Dendritic cell treated with granulocyte-macrophage colony-stimulating factor and Interleukin-4, amounts not matched to agents 40 ng/mL and 50 ng/mL, for 4 days (primary cell): ENCODE results near the gene ATOSA.

Experiments used
- H3K27ac Mint-ChIP-seq: one replicate; pipeline ENCODE4 v1.8.0; 2022; ENCODE audit warnings: mild to moderate bottlenecking, mixed read lengths
- H3K27me3 Mint-ChIP-seq: one replicate; pipeline ENCODE4 v1.8.0; 2022; ENCODE audit warnings: mild to moderate bottlenecking, mixed read lengths
- H3K36me3 Mint-ChIP-seq: one replicate; pipeline ENCODE4 v1.8.0; 2022; ENCODE audit warnings: low read depth, mixed read lengths
- H3K4me1 Mint-ChIP-seq: one replicate; pipeline ENCODE4 v1.8.0; 2022; ENCODE audit warnings: low read depth, mixed read lengths
- H3K4me3 Mint-ChIP-seq: one replicate; pipeline ENCODE4 v1.8.0; 2022; ENCODE audit warnings: mild to moderate bottlenecking, moderate library complexity, mixed read lengths
- H3K9me3 Mint-ChIP-seq: one replicate; pipeline ENCODE4 v1.8.0; 2022; ENCODE audit warnings: mixed read lengths
- intact Hi-C: fragments of 100-400 bp; cut with micrococcal nuclease; formaldehyde crosslinking; loops from one replicate; pipeline ENCODE4 v1.15.0; 2022

The ATOSA gene

DNA sequence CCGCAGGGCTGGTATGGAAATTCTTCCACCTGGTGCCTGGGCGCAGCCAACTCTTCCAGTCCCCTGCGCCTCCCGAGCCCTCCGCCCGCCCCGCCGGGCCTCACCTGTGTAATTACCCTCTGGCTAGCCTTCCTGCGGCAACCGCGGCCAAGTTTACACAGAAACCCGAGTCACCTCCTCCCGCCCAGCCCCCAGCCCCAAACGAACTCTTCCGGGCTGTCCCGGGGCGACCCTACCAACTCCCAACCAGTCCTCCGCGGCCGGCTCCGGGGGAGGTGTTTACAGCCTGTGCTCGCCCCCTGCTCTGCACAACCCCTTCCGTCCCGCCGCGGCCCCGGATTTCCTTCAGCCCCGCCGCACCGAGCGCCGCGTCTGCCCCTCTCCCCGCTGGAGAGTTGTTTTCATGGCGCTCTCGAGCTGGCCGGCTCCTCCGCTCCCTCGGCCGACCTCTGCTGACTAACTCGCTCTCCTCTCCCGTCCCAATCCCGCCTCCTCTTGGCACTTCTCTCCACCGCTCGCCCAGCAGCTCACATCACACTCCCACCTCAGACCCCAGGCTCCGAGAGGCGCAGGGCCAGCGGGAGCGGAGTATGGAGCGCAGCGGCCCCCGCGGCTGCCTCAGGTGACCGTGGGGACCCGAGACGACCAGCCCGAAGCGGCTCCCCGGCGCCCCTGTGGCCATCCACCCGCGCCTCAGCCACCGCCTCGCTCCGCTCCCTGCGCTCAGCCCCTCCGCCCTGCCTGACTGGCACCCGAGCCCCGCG, 538 bp downstream of the ATOSA start:
- peaks cover 24% of the 10 kb centered on the region for H3K4me1 Mint-ChIP-seq
- intact Hi-C loops, result loop anchor here (2.0 to 5.0 kb wide), 2 partner anchors 39 to 56 kb away; no protein-coding TSS in a partner anchor
- peak overlapping the region; percentile 98 for H3K4me3 Mint-ChIP-seq
- H3K9me3 Mint-ChIP-seq, result no peaks in the 10 kb centered on the region
- H3K36me3 Mint-ChIP-seq, result peaks cover 32% of the 10 kb centered on the region
- H3K27ac Mint-ChIP-seq, result peak overlapping the region; percentile 98
- H3K27me3 Mint-ChIP-seq, result peaks cover 11% of the 10 kb centered on the region

DNA sequence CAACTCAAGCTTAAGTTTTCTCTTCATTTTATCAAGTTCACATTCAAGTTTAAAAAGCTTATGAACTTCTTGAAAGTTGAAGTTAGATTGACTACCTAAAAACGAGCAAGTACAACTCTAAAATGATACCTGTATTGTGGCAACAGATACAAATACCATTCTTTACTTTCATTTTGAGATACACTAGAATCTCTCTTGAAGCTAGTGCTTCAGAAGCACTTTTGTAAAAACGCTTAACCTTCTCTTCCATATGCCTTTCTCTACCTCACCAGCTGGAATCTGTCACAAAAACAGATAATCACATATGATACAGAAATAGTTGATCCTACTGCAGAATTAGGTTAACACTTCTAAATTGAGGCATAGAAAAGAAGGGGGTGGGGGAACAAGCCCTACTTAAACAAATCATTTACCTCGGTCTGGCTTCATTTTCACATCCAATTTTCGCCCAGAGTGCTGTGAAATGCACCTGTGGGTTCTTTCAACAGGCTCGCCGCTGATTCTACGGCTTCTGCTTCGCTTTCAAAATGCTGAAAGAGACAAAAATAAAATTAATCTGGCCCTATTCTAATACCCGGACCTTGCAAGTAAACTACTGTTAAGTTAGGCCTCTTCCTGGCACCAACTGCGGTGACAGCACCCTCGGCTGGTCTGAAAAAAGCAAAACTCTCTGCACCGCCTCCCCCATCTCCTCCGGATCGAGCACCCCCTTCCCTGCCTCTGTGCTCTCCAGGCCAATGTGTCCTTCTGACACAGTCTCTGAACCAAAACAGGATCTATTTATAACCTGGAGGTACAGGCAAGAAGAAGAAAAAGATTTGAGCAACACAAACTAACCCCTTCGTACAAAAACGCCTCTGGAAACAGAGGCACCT, 1.4 kb downstream of the ATOSA start:
- Mint-ChIP-seq H3K36me3 (peaks cover 34% of the 10 kb centered on the region), H3K9me3 (no peaks in the 10 kb centered on the region), H3K27me3 (peaks cover 11% of the 10 kb centered on the region), H3K4me3 (peak overlapping the region; percentile 98), H3K4me1 (peaks cover 25% of the 10 kb centered on the region), H3K27ac (peak overlapping the region; percentile 98)
- intact Hi-C loops, result loop anchor here (2.0 to 5.0 kb wide), 2 partner anchors 39 to 57 kb away; no protein-coding TSS in a partner anchor

DNA sequence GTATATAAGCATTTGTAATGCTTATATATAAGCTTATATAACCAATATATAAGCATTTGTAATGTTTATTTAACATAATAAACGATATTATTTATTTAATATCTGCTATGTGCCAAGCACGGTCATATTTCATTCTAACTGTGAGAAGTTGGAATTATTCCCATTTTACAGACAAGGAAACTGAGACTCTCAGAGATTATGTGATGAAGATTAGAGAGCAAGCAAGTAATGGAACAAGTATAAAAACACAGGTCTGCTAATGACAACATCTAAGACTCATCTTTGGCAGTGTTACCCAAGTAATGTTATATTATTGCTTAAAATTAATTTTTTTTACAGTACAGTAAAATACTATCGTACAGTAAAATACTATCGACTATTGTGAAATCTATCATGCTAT, 4.4 kb downstream of the ATOSA start:
- Mint-ChIP-seq H3K9me3 (no peaks in the 10 kb centered on the region), H3K4me1 (peaks cover 25% of the 10 kb centered on the region), H3K4me3 (no peak overlapping the region), H3K27me3 (peaks cover 2% of the 10 kb centered on the region), H3K27ac (no peak overlapping the region), H3K36me3 (peaks cover 63% of the 10 kb centered on the region)
- intact Hi-C loops, result loop anchor here (5.0 kb wide), 1 partner anchor 42 kb away; no protein-coding TSS in a partner anchor

DNA sequence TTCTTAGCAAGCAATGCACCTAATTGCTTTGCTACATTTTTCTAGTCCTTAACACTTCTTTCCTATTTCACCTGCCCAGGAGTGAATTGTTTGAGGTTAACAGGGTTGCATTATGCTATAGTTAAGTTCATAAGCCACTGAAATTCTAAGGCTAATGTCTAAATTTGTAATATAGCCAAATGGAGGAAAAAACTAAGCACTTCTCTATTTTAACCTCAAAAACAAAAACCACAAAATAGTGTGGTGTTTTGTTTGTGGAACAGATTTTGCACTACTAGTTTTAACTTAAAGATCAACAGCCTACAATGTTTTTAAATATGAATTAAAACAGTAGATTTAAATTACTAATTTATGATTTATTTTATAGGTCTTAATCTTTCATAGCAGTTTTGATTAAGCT, 5.5 kb downstream of the ATOSA start:
- Mint-ChIP-seq H3K4me3 (no peak overlapping the region), H3K9me3 (no peaks in the 10 kb centered on the region), H3K36me3 (peaks cover 64% of the 10 kb centered on the region), H3K27me3 (no peaks in the 10 kb centered on the region), H3K4me1 (peaks cover 23% of the 10 kb centered on the region), H3K27ac (no peak overlapping the region)
- intact Hi-C loops, result no loop called here

DNA sequence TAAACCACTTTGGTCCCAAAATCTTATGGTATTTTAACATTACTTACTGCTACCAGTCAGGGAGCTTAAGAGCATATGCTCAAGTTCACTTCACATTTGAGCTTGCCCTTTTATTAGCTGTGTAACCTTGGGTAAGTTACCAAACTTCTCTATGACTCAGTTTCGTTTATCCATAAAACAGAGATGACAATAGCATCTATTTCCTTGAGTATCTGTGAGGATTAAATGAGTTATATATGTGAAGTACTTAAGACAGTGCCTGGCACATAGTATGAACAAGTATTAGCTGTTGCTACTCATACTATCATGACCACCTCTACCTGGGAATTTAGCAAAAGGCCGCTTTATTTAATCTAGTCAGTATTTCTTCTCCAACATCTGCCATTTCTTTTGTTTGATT, 5.9 kb downstream of the ATOSA start:
- H3K4me1 Mint-ChIP-seq, result peaks cover 19% of the 10 kb centered on the region
- H3K27ac Mint-ChIP-seq, result no peak overlapping the region

DNA sequence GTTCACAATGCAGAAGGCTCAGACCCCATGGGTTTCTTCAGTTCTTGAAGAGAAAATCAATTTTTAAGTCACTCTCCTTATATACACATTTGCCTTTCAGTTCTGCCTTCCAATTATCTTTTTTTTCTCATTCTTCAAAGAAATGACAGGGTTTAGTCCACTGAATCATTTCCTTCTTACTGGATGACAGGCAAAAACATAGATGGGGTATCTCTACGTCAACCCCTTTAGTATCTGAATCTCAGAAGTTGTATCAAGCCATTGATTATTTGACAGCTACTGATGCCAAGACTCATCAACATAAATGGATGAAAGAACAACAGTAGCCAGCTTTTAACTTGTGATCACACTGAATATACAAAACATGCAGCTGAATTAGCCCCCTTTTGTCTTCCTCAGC, 6.5 kb downstream of the ATOSA start:
- peaks cover 12% of the 10 kb centered on the region for H3K4me1 Mint-ChIP-seq
- peaks cover 66% of the 10 kb centered on the region for H3K36me3 Mint-ChIP-seq
- H3K9me3 Mint-ChIP-seq, result no peaks in the 10 kb centered on the region
- intact Hi-C loops, result no loop called here
- H3K4me3 Mint-ChIP-seq, result no peak overlapping the region
- H3K27me3 Mint-ChIP-seq, result no peaks in the 10 kb centered on the region
- H3K27ac Mint-ChIP-seq, result no peak overlapping the region

More for the DNA sequence above, 5.9 kb downstream of the ATOSA start:
- H3K27me3 Mint-ChIP-seq, result no peaks in the 10 kb centered on the region
- no peaks in the 10 kb centered on the region for H3K9me3 Mint-ChIP-seq
- no peak overlapping the region for H3K4me3 Mint-ChIP-seq
- intact Hi-C loops, result no loop called here
- H3K36me3 Mint-ChIP-seq, result peaks cover 64% of the 10 kb centered on the region

DNA sequence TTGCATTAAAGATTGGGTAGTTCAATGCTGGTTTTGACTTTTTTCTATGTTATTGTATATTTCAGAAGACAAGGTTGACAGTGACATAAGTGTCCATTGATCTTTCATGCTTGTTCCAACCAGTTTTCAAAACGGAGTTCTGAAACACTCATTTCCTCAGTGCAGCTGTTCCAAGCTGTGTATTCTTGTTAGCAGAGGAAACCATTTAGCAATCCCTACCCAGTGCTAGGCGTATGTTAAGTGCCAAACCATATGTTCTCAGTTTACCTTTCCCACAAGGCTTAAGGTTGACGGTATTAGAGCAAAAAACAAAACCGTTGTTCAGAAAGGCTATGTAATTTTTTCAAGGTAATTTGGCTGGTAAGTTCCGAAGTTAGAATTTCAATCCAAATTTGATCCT, 9.1 kb downstream of the ATOSA start:
- H3K4me1 Mint-ChIP-seq, result peaks cover 4% of the 10 kb centered on the region
- intact Hi-C loops, result no loop called here
- no peak overlapping the region for H3K4me3 Mint-ChIP-seq
- no peak overlapping the region for H3K27ac Mint-ChIP-seq
- H3K27me3 Mint-ChIP-seq, result no peaks in the 10 kb centered on the region
- H3K9me3 Mint-ChIP-seq, result no peaks in the 10 kb centered on the region
- peaks cover 72% of the 10 kb centered on the region for H3K36me3 Mint-ChIP-seq

DNA sequence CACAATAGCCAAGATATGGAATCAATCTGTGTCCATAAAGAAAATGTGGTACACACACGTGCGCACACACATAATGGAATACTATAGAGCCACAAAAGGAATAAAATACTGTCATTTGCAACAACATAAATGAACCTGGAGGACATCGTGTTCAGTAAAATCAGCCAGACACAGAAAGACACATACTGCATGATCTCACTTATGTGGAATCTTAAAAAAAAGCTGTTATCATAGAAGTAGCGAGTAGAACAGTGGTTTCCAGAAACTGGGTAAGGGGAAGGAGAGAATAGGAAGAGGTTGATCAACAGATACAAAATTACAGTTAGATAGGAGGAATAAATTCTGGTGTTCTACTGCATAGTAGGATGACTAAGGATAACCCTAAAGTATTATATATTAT, 11.1 kb downstream of the ATOSA start:
- no peak overlapping the region for H3K4me3 Mint-ChIP-seq
- no peak overlapping the region for H3K27ac Mint-ChIP-seq
- H3K36me3 Mint-ChIP-seq, result peaks cover 81% of the 10 kb centered on the region
- H3K27me3 Mint-ChIP-seq, result no peaks in the 10 kb centered on the region
- no peaks in the 10 kb centered on the region for H3K9me3 Mint-ChIP-seq
- H3K4me1 Mint-ChIP-seq, result no peaks in the 10 kb centered on the region
- intact Hi-C loops, result no loop called here

DNA sequence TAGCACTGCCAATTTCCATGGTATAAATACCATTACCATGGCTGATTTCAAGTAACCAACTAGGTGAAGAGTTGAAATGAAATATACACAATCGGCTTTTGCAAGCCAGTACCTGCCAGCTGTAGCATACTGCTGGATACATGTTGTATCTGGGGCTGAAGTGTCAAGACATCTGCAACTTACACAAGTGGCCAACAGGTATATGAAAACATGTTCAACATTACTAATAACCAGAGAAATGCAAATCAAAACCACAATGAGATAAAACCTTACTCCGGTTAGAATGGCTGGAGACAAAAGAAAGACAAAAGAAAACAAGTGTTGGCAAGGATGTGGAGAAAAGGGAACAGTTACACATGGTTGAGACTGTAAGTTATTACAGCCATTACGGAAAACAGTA, 11.6 kb downstream of the ATOSA start:
- H3K4me1 Mint-ChIP-seq, result no peaks in the 10 kb centered on the region
- H3K27me3 Mint-ChIP-seq, result no peaks in the 10 kb centered on the region
- H3K36me3 Mint-ChIP-seq, result peaks cover 81% of the 10 kb centered on the region
- H3K4me3 Mint-ChIP-seq, result no peak overlapping the region
- intact Hi-C loops, result no loop called here
- H3K27ac Mint-ChIP-seq, result no peak overlapping the region
- no peaks in the 10 kb centered on the region for H3K9me3 Mint-ChIP-seq

DNA sequence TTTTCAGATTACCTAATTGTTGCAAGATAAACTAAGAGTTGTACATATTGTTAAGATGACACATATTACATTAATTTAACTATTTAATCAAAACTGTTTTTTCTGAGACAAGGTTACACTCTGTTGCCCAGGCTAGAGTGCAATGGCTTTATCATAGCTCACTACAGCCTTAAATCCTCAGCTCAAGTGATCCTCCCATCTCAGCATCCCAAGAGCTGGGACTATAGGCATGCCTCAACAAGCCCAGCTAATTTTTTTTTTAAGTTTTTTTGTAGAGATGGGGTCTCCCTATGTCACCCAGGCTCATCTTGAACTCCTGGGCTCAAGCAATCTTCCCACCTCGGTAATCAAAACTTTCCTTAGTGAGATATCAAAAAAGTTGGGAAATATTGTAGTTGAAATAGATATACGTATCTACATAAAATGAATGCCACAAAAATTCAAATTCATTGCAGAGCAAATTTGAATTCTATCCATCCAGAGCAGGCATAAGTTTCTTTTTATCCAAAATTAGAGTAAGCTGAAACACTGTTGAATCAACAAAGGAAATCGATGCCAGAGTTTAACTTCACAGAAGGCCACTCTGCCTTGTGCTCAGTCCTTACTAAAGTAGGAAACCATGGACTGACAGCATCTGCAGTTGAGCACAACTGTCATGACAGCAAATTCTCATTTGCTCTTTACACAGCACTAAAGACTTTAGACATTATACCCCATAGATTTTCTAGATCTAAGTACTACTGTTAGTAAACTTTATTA, 15.5 kb downstream of the ATOSA start:
- intact Hi-C loops, result no loop called here
- no peaks in the 10 kb centered on the region for H3K4me1 Mint-ChIP-seq
- H3K36me3 Mint-ChIP-seq, result peaks cover 65% of the 10 kb centered on the region
- H3K4me3 Mint-ChIP-seq, result no peak overlapping the region
- no peaks in the 10 kb centered on the region for H3K27me3 Mint-ChIP-seq
- no peak overlapping the region for H3K27ac Mint-ChIP-seq
- H3K9me3 Mint-ChIP-seq, result no peaks in the 10 kb centered on the region

DNA sequence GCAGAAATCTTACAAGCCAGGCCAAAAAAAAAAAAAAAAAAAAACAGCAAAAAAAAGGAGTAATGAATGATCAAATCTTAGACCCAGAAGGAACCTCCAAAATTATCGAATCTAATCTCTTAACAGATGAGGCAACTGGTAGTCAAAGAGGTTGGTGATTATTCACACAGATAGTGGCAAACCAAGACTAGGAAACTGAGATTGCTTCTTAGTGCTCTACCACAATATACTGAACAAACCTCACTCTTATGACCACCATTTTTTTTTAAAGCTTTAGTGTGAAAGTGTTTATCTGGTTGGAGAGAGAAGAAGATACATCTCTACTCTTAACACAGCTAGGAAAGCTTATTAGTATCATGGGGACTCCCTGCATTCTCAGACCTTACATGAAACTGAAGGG, 17.3 kb downstream of the ATOSA start:
- intact Hi-C loops, result no loop called here
- H3K4me3 Mint-ChIP-seq, result no peak overlapping the region
- no peaks in the 10 kb centered on the region for H3K4me1 Mint-ChIP-seq
- no peak overlapping the region for H3K27ac Mint-ChIP-seq
- H3K27me3 Mint-ChIP-seq, result no peaks in the 10 kb centered on the region
- no peaks in the 10 kb centered on the region for H3K9me3 Mint-ChIP-seq
- H3K36me3 Mint-ChIP-seq, result peaks cover 59% of the 10 kb centered on the region

DNA sequence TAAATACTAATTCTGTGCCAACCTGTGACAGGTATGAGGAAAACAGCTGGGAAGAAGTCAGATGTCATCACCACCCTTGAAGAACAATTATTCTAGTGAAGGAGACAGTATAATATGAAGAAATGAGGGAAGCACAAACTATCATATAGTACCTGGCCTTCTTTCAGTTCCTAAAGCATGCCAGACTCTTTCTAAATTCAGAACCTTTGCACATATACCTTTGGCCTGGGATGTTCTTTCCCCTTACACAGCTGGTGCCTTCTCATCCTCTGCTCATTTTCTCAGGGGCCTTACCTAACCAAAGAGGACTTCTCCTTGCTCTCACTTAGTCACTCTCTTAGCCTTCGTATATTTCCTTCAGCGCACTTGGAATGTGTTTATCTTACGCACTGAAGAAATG, 19.0 kb downstream of the ATOSA start:
- Mint-ChIP-seq H3K4me1 (no peaks in the 10 kb centered on the region), H3K36me3 (peaks cover 52% of the 10 kb centered on the region), H3K27ac (no peak overlapping the region), H3K27me3 (no peaks in the 10 kb centered on the region), H3K9me3 (no peaks in the 10 kb centered on the region), H3K4me3 (no peak overlapping the region)
- intact Hi-C loops, result no loop called here

DNA sequence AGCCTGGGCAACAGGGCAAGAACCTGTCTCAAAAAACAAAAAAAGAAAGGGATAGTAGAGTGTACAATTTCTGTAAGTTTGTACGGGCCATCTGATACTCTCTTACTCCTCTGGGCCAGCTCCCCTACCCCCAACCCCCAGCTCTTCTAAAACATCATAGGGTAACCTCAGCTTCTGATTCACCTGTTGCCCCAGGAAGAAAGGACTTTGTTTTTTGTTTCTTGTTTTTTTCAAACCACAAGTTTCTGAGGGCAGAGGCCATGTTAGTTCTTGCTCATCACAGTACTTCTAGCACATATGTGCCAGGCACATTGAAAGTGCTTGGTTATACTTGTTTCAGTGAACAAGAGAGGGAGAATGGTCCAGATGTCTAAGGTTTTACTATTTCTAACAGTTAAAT, 20.2 kb downstream of the ATOSA start:
- Mint-ChIP-seq H3K27ac (no peak overlapping the region), H3K4me3 (no peak overlapping the region), H3K9me3 (no peaks in the 10 kb centered on the region), H3K36me3 (peaks cover 54% of the 10 kb centered on the region), H3K27me3 (no peaks in the 10 kb centered on the region), H3K4me1 (no peaks in the 10 kb centered on the region)
- intact Hi-C loops, result no loop called here

DNA sequence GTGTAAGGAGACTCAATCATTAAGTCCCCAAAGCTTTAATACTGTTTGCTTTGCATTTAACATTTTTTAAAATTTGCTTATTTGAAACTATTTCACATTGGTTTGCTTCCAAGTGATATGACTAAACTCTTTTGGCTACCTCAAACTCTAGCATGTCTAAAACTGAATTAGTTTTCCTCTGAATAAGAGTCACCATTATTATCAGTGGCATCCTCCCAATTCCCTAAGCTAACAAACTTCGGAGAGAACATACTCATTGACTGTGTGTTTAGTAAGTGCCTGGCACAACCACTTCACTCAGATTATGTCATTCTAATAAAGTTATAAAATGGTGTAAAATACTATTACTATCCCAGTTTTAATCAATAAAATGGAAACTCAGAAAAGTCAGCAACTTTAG, 21.9 kb downstream of the ATOSA start:
- H3K4me1 Mint-ChIP-seq, result no peaks in the 10 kb centered on the region

More for the DNA sequence above, 21.9 kb downstream of the ATOSA start:
- peaks cover 52% of the 10 kb centered on the region for H3K36me3 Mint-ChIP-seq
- H3K27ac Mint-ChIP-seq, result no peak overlapping the region
- no peaks in the 10 kb centered on the region for H3K27me3 Mint-ChIP-seq
- H3K4me3 Mint-ChIP-seq, result no peak overlapping the region
- intact Hi-C loops, result no loop called here
- no peaks in the 10 kb centered on the region for H3K9me3 Mint-ChIP-seq
